A673 (cell line): ENCODE data around the gene CCDC88C. TPM values are rescaled to one million over a fixed set of nuclear protein-coding genes. Genes with fewer than 3 reads are reported as not detected.

Experiments
- BruUV-seq: library from RNA; stranded (reverse); fragments of 400-500 nt; replicated peaks from 2 replicates; lab custom pipeline; 2021; lab: Mats Ljungman, UMichigan
- CTCF ChIA-PET: fragments of 300-600 bp; sonication (Branson Sonifier 250); formaldehyde crosslinking; loops from one replicate; lab custom pipeline; 2022; ENCODE audit warnings: antibody characterized with exemption; lab: Charles Lee
- POLR2A ChIA-PET: fragments of 300-600 bp; sonication (Branson Sonifier 250); formaldehyde crosslinking; loops from one replicate; lab custom pipeline; 2022; ENCODE audit warnings: antibody characterized with exemption; ENCODE audit not compliant: low non-redundant PET; lab: Charles Lee
- DNase-seq: peaks from one replicate; pipeline ENCODE4 v3.0.0-alpha.2; 2015; ENCODE audit warnings: low spot score
- H3K27ac ChIP-seq: fragments of 200-600 bp; sonication (generic); 2 replicates; pipeline ENCODE4 v1.5.1; 2016; ENCODE audit warnings: mixed run types, low read depth, mild to moderate bottlenecking, mixed read lengths, antibody characterized with exemption, low read length; ENCODE audit not compliant: poor library complexity, severe bottlenecking
- H3K27me3 ChIP-seq: fragments of 200-600 bp; sonication (generic); replicated peaks from 2 replicates; pipeline ENCODE4 v1.6.1; 2017; ENCODE audit warnings: mixed run types, low read depth, mild to moderate bottlenecking, mixed read lengths, antibody characterized with exemption, low read length; ENCODE audit not compliant: insufficient read depth, poor library complexity
- H3K36me3 ChIP-seq: fragments of 200-600 bp; sonication (generic); 2 replicates; pipeline ENCODE4 v1.6.1; 2016; ENCODE audit warnings: mixed run types, mild to moderate bottlenecking, mixed read lengths, antibody characterized with exemption, low read length; ENCODE audit not compliant: insufficient read depth, poor library complexity, severe bottlenecking
- H3K4me1 ChIP-seq: fragments of 200-600 bp; sonication (generic); 2 replicates; pipeline ENCODE4 v1.6.1; 2017; ENCODE audit warnings: mixed run types, mild to moderate bottlenecking, mixed read lengths, antibody characterized with exemption, low read length; ENCODE audit not compliant: insufficient read depth, poor library complexity, severe bottlenecking
- H3K4me3 ChIP-seq: fragments of 200-600 bp; sonication (generic); 2 replicates; pipeline ENCODE4 v1.5.1; 2016; ENCODE audit warnings: low read depth, mixed run types, mild to moderate bottlenecking, mixed read lengths, low read length; ENCODE audit not compliant: poor library complexity, severe bottlenecking
- H3K9me3 ChIP-seq: fragments of 200-600 bp; sonication (generic); 2 replicates; pipeline ENCODE4 v1.6.1; 2016; ENCODE audit warnings: mixed run types, low read depth, mild to moderate bottlenecking, mixed read lengths, antibody characterized with exemption, low read length; ENCODE audit not compliant: poor library complexity, severe bottlenecking
- CTCF ChIP-seq: fragments of 300-800, 200-600 bp; sonication (generic); conservative IDR thresholded peaks from 2 replicates; pipeline ENCODE4 v1.5.1; 2017; ENCODE audit warnings: low read depth, mild to moderate bottlenecking, antibody characterized with exemption, low read length, moderate library complexity, mixed read lengths
- EZH2 ChIP-seq: fragments of 200-600 bp; sonication (generic); IDR thresholded peaks from 2 replicates; pipeline ENCODE4 v1.6.1; 2017; ENCODE audit warnings: borderline replicate concordance, low read depth, mild to moderate bottlenecking, mixed read lengths, antibody characterized with exemption, low read length; ENCODE audit not compliant: poor library complexity, severe bottlenecking
- intact Hi-C: fragments of 100-400 bp; cut with micrococcal nuclease; formaldehyde crosslinking; loops from one replicate; pipeline ENCODE4 v1.10.0; 2022; ENCODE audit not compliant: unreplicated experiment
- total RNA-seq: library from RNA; stranded (reverse); gene quantifications from 2 replicates; pipeline ENCODE4 v1.2.3, GENCODE V29; 2021

CCDC88C gene
- total RNA-seq, 1 experiment from 2014 or later: 49.1 TPM

- no peak overlapping the region for H3K27ac ChIP-seq
- BruUV-seq: no TSS peak
- intact Hi-C loops: no loop called here
- no peak for DNase-seq
- CTCF ChIA-PET: no interaction called here
- H3K36me3 ChIP-seq: no peaks in the 10 kb centered on the region
- peaks cover 13% of the 10 kb centered on the region for H3K4me1 ChIP-seq
- H3K27me3 ChIP-seq: no peaks in the 10 kb centered on the region
- H3K9me3 ChIP-seq: no peaks in the 10 kb centered on the region
- TF ChIP-seq CTCF: no peak
- TF ChIP-seq EZH2: no peak
- H3K4me3 ChIP-seq: no peak overlapping the region
- POLR2A ChIA-PET: no interaction called here
These were observed 163.2 kb downstream of the CCDC88C start for GRCh38 chr14:91254461-91254860.

- no peak for DNase-seq
- TF ChIP-seq EZH2 (no peak), CTCF (no peak)
- Histone ChIP-seq H3K9me3 (no peaks in the 10 kb centered on the region), H3K27me3 (no peaks in the 10 kb centered on the region), H3K4me3 (peak overlapping the region; percentile 53), H3K36me3 (no peaks in the 10 kb centered on the region), H3K27ac (no peak overlapping the region), H3K4me1 (peaks cover 13% of the 10 kb centered on the region)
- intact Hi-C loops: no loop called here
- BruUV-seq: no TSS peak
- ChIA-PET CTCF (no interaction called here), POLR2A (no interaction called here)
These were observed 163.8 kb downstream of the CCDC88C start for GRCh38 chr14:91253795-91254323.

- no peaks in the 10 kb centered on the region for H3K27me3 ChIP-seq
- no peaks in the 10 kb centered on the region for H3K9me3 ChIP-seq
- H3K4me3 ChIP-seq: peak overlapping the region; percentile 53
- BruUV-seq: no TSS peak
- ChIA-PET CTCF (interaction anchor here (0.8 kb wide), 1 partner anchor 12 kb away, joined by 3 read pairs; no protein-coding TSS in a partner anchor), POLR2A (no interaction called here)
- H3K36me3 ChIP-seq: no peaks in the 10 kb centered on the region
- intact Hi-C loops: no loop called here
- no peak for DNase-seq
- TF ChIP-seq EZH2 (no peak), CTCF (peak; percentile 38)
- peaks cover 13% of the 10 kb centered on the region for H3K4me1 ChIP-seq
- H3K27ac ChIP-seq: no peak overlapping the region
These were observed 164.5 kb downstream of the CCDC88C start for GRCh38 chr14:91252871-91253794.
